Measurements from ENCODE around the gene SLC35F3.

SLC35F3 gene

GRCh38 chr1:234069760-234070159, 165.3 kb downstream of the SLC35F3 start:
- DNase-seq (ENCODE audit: low read depth): peak; percentile 21
- peak; percentile 24 for TF ChIP-seq CTCF (IDR thresholded peaks at IDR 0.05; ENCODE audit: insufficient read depth, low read depth, low read length, missing control alignments)
- H3K4me3 ChIP-seq (ENCODE audit: low read depth, low read length): no peak overlapping the region

GRCh38 chr1:234072793-234073192, 168.3 kb downstream of the SLC35F3 start:
- no peak overlapping the region for H3K4me3 ChIP-seq (ENCODE audit: low read depth, low read length)
- DNase-seq (ENCODE audit: low read depth): no peak
- no peak for TF ChIP-seq CTCF (IDR thresholded peaks at IDR 0.05; ENCODE audit: insufficient read depth, low read depth, low read length, missing control alignments)

- no peak for DNase-seq (ENCODE audit: low read depth)
- TF ChIP-seq CTCF (IDR thresholded peaks at IDR 0.05; ENCODE audit: insufficient read depth, low read depth, low read length, missing control alignments): no peak
- H3K4me3 ChIP-seq (ENCODE audit: low read depth, low read length): no peak overlapping the region
Observed at GRCh38 chr1:234078143-234078542, 173.7 kb downstream of the SLC35F3 start.

GRCh38 chr1:234079896-234080295, 175.4 kb downstream of the SLC35F3 start:
- no peak for TF ChIP-seq CTCF (IDR thresholded peaks at IDR 0.05; ENCODE audit: insufficient read depth, low read depth, low read length, missing control alignments)
- DNase-seq (ENCODE audit: low read depth): no peak
- H3K4me3 ChIP-seq (ENCODE audit: low read depth, low read length): no peak overlapping the region

GRCh38 chr1:234083460-234083859, 179.0 kb downstream of the SLC35F3 start:
- no peak for TF ChIP-seq CTCF (IDR thresholded peaks at IDR 0.05; ENCODE audit: insufficient read depth, low read depth, low read length, missing control alignments)
- H3K4me3 ChIP-seq (ENCODE audit: low read depth, low read length): no peak overlapping the region
- DNase-seq (ENCODE audit: low read depth): no peak

- peak; percentile 37 for TF ChIP-seq CTCF (IDR thresholded peaks at IDR 0.05; ENCODE audit: insufficient read depth, low read depth, low read length, missing control alignments)
- no peak for DNase-seq (ENCODE audit: low read depth)
- H3K4me3 ChIP-seq (ENCODE audit: low read depth, low read length): no peak overlapping the region
Observed at GRCh38 chr1:234089396-234089795, 184.9 kb downstream of the SLC35F3 start.

- no peak for DNase-seq (ENCODE audit: low read depth)
- no peak overlapping the region for H3K4me3 ChIP-seq (ENCODE audit: low read depth, low read length)
- no peak for TF ChIP-seq CTCF (IDR thresholded peaks at IDR 0.05; ENCODE audit: insufficient read depth, low read depth, low read length, missing control alignments)
Observed at GRCh38 chr1:234090212-234091064, 186.0 kb downstream of the SLC35F3 start.

All from GM12865 (cell line).